Activated naive CD8-positive, alpha-beta T cell treated with anti-CD3 and anti-CD28 coated beads, Interleukin-2, amount 10 ng/mL, durations not matched to agents 7 days and 5 days (primary cell): ENCODE measurements around the gene DAGLA. TPM values are rescaled to one million over a fixed set of nuclear protein-coding genes. Genes with fewer than 3 reads are reported as not detected.

Experiments
- ATAC-seq: fragments of 150-1000 bp; cut with Tn5 transposase; one replicate; pipeline ENCODE4 v1.10.0; 2021; ENCODE audit warnings: low read depth, moderate library complexity
- POLR2A ChIA-PET: fragments of 350-600 bp; sonication (Branson Sonifier 250); formaldehyde crosslinking; loops from one replicate; lab custom pipeline; 2021; ENCODE audit warnings: antibody characterized with exemption; lab: Charles Lee
- DNase-seq: peaks from one replicate; pipeline ENCODE4 v3.0.0; 2021
- H3K27ac Mint-ChIP-seq: one replicate; pipeline ENCODE4 v1.8.0; 2022; ENCODE audit warnings: mild to moderate bottlenecking, mixed read lengths
- H3K27me3 Mint-ChIP-seq: one replicate; pipeline ENCODE4 v1.8.0; 2022; ENCODE audit warnings: mild to moderate bottlenecking, moderate library complexity, mixed read lengths
- H3K36me3 Mint-ChIP-seq: one replicate; pipeline ENCODE4 v1.8.0; 2021; ENCODE audit warnings: mild to moderate bottlenecking, mixed read lengths
- H3K4me1 Mint-ChIP-seq: one replicate; pipeline ENCODE4 v1.8.0; 2021; ENCODE audit warnings: mixed read lengths
- H3K4me3 Mint-ChIP-seq: one replicate; pipeline ENCODE4 v1.8.0; 2022; ENCODE audit warnings: mild to moderate bottlenecking, moderate library complexity, mixed read lengths
- H3K9me3 Mint-ChIP-seq: one replicate; pipeline ENCODE4 v1.8.0; 2021; ENCODE audit warnings: mixed read lengths
- total RNA-seq, 2 experiments: library from RNA; stranded (reverse); gene quantifications; one replicate each; pipeline ENCODE4 v1.2.3, GENCODE V29; 2021

Gene DAGLA, protein sequence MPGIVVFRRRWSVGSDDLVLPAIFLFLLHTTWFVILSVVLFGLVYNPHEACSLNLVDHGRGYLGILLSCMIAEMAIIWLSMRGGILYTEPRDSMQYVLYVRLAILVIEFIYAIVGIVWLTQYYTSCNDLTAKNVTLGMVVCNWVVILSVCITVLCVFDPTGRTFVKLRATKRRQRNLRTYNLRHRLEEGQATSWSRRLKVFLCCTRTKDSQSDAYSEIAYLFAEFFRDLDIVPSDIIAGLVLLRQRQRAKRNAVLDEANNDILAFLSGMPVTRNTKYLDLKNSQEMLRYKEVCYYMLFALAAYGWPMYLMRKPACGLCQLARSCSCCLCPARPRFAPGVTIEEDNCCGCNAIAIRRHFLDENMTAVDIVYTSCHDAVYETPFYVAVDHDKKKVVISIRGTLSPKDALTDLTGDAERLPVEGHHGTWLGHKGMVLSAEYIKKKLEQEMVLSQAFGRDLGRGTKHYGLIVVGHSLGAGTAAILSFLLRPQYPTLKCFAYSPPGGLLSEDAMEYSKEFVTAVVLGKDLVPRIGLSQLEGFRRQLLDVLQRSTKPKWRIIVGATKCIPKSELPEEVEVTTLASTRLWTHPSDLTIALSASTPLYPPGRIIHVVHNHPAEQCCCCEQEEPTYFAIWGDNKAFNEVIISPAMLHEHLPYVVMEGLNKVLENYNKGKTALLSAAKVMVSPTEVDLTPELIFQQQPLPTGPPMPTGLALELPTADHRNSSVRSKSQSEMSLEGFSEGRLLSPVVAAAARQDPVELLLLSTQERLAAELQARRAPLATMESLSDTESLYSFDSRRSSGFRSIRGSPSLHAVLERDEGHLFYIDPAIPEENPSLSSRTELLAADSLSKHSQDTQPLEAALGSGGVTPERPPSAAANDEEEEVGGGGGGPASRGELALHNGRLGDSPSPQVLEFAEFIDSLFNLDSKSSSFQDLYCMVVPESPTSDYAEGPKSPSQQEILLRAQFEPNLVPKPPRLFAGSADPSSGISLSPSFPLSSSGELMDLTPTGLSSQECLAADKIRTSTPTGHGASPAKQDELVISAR
- under 1 TPM; 0.08 to 0.14 TPM for total RNA-seq

- POLR2A ChIA-PET = no interaction called here
- Mint-ChIP-seq H3K27me3 (peaks cover 28% of the 10 kb centered on the region), H3K9me3 (no peaks in the 10 kb centered on the region), H3K4me1 (peaks cover 3% of the 10 kb centered on the region), H3K4me3 (peak within 1 kb of the TSS; percentile 57), H3K36me3 (no peaks in the 10 kb centered on the region), H3K27ac (no peak within 1 kb of the TSS)
- DNase-seq = peak; percentile 91
- peak; percentile 70 for ATAC-seq
Observed at GRCh38 chr11:61679893-61680621, at the start of gene DAGLA. Gene DAGLA (plus strand): TSS chr11:61680391. CDS start chr11:61720156, 39,765 bp downstream.

GRCh38 chr11:61632096-61632495 lies 48.1 kb upstream of the DAGLA start:
- Mint-ChIP-seq H3K9me3 (no peaks in the 10 kb centered on the region), H3K27ac (no peak overlapping the region), H3K27me3 (peaks cover 13% of the 10 kb centered on the region), H3K4me1 (peaks cover 8% of the 10 kb centered on the region), H3K36me3 (no peaks in the 10 kb centered on the region), H3K4me3 (no peak overlapping the region)
- POLR2A ChIA-PET = no interaction called here
- ATAC-seq = no peak
- no peak for DNase-seq

DNA sequence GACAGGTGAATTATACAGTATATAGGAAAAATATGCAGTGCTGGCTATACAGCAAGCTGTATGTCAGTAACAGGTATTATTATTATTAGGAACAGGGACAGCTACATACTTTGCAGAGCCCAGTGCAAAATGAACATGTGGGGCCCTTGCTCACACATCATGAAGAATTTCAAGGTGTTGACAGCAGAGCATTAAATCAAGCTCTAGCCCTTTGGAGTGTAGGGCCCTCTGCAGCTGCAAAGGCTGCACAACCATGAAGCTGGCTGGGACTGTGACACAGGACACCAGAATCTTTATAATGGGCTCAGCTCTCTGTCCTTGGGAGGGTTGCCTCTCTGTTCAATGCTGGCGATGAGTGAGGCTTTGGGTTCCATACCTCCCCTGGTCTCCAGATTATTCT lies 44.9 kb upstream of the DAGLA start:
- DNase-seq (no peak), ATAC-seq (no peak)
- Mint-ChIP-seq H3K4me1 (no peaks in the 10 kb centered on the region), H3K27ac (no peak overlapping the region), H3K27me3 (peaks cover 4% of the 10 kb centered on the region), H3K9me3 (no peaks in the 10 kb centered on the region), H3K4me3 (no peak overlapping the region), H3K36me3 (no peaks in the 10 kb centered on the region)
- POLR2A ChIA-PET = no interaction called here

DNA sequence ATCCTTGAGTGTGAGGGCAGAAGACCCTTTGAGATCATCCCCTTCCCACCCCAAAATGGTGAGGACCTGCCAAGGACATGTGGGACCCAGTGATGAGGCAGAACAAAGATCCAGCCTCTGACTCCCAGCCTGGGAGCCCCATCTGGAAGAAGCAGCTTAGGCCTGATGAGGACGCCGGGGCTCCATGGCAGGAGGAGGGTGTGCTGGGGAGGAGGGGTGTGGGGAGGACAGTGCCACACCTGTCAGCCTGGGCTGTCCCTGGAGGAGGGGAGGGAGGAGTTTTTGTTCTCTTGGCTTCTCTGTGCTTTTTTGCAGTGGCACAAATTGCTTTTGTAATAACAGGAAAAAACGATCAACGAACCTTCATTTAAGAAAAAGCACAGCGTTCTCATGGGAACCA lies 44.4 kb upstream of the DAGLA start:
- peaks cover 4% of the 10 kb centered on the region for H3K27me3 Mint-ChIP-seq

GRCh38 chr11:61636676-61637075 lies 43.5 kb upstream of the DAGLA start:
- DNase-seq = no peak
- Mint-ChIP-seq H3K4me3 (no peak overlapping the region), H3K36me3 (no peaks in the 10 kb centered on the region), H3K9me3 (no peaks in the 10 kb centered on the region), H3K27me3 (peaks cover 4% of the 10 kb centered on the region), H3K4me1 (no peaks in the 10 kb centered on the region), H3K27ac (no peak overlapping the region)
- no peak for ATAC-seq
- POLR2A ChIA-PET = no interaction called here

More for the DNA sequence above, 44.4 kb upstream of the DAGLA start:
- no peaks in the 10 kb centered on the region for H3K36me3 Mint-ChIP-seq
- H3K4me3 Mint-ChIP-seq = no peak overlapping the region
- H3K9me3 Mint-ChIP-seq = no peaks in the 10 kb centered on the region
- POLR2A ChIA-PET = no interaction called here
- ATAC-seq (no peak), DNase-seq (no peak)
- H3K27ac Mint-ChIP-seq = no peak overlapping the region
- no peaks in the 10 kb centered on the region for H3K4me1 Mint-ChIP-seq

DNA sequence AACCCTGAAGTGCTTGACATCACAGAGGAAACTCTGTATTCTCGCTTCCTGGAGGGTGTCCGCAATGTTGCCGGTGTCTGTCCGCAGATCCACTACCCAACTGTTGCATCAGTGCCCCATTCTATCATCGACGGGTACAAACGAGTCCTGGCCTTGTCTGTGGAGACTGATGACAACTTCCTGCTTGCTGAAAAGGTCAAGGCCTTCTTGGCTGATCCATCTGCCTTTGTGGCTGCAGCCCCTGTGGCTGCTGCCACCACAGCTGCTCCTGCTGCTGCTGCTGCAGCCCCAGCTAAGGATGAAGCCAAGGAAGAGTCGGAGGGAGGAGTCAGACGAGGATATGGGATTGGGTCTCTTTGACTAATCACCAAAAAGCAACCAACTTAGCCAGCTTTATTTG lies 42.9 kb upstream of the DAGLA start:
- POLR2A ChIA-PET = no interaction called here
- Mint-ChIP-seq H3K4me1 (no peaks in the 10 kb centered on the region), H3K9me3 (no peaks in the 10 kb centered on the region), H3K4me3 (no peak overlapping the region), H3K27ac (no peak overlapping the region), H3K27me3 (peaks cover 4% of the 10 kb centered on the region), H3K36me3 (no peaks in the 10 kb centered on the region)
- DNase-seq = no peak
- no peak for ATAC-seq

GRCh38 chr11:61639816-61640443 lies 40.3 kb upstream of the DAGLA start:
- no peak overlapping the region for H3K27ac Mint-ChIP-seq
- peaks cover 2% of the 10 kb centered on the region for H3K27me3 Mint-ChIP-seq
- POLR2A ChIA-PET = no interaction called here
- no peaks in the 10 kb centered on the region for H3K36me3 Mint-ChIP-seq
- no peaks in the 10 kb centered on the region for H3K4me1 Mint-ChIP-seq
- DNase-seq (no peak), ATAC-seq (no peak)
- H3K9me3 Mint-ChIP-seq = no peaks in the 10 kb centered on the region
- no peak overlapping the region for H3K4me3 Mint-ChIP-seq

GRCh38 chr11:61642162-61642561 lies 38.0 kb upstream of the DAGLA start:
- ATAC-seq (no peak), DNase-seq (no peak)
- no peaks in the 10 kb centered on the region for H3K4me1 Mint-ChIP-seq
- no peak overlapping the region for H3K4me3 Mint-ChIP-seq
- no peaks in the 10 kb centered on the region for H3K36me3 Mint-ChIP-seq
- peaks cover 2% of the 10 kb centered on the region for H3K27me3 Mint-ChIP-seq
- H3K9me3 Mint-ChIP-seq = no peaks in the 10 kb centered on the region
- POLR2A ChIA-PET = no interaction called here
- no peak overlapping the region for H3K27ac Mint-ChIP-seq

DNA sequence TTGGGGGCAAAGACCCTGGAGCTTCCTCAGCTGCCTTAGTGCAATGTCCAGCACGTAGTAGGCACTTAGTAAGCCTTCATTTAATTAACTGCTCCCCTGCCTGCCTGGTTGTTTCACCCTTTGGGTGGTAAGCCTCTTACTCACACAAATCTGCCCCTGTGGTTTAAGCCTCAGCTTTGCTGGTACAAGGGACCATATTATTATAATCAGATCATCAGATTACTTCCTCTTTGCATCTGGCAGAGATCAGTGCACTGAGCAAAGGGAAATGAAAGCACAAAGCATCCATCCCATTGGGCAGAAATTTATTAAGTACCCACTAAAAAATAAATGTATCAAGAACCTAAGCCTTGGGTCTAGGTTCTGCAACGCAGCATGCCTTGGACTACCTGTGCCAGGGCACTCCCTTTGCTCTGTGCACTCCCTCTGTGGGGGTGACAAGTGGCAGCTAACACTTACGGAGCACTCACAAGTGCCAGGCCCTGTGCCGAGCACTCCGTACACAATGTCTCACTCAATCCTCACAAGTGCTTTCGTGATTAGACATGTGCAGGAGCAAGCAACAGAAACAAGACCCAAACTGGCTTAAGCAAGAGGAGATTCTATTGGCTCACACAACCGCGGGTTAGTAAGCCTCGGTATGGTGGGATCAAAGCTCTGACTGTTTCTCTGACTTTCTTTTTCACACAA lies 34.9 kb upstream of the DAGLA start:
- no peak overlapping the region for H3K27ac Mint-ChIP-seq
- H3K4me1 Mint-ChIP-seq = no peaks in the 10 kb centered on the region
- DNase-seq (no peak), ATAC-seq (no peak)
- H3K27me3 Mint-ChIP-seq = no peaks in the 10 kb centered on the region
- POLR2A ChIA-PET = no interaction called here
- H3K36me3 Mint-ChIP-seq = no peaks in the 10 kb centered on the region
- H3K9me3 Mint-ChIP-seq = no peaks in the 10 kb centered on the region
- no peak overlapping the region for H3K4me3 Mint-ChIP-seq

GRCh38 chr11:61647529-61647928 lies 32.7 kb upstream of the DAGLA start:
- ATAC-seq = no peak
- POLR2A ChIA-PET = no interaction called here
- H3K9me3 Mint-ChIP-seq = no peaks in the 10 kb centered on the region
- H3K4me3 Mint-ChIP-seq = no peak overlapping the region
- H3K36me3 Mint-ChIP-seq = no peaks in the 10 kb centered on the region
- H3K27ac Mint-ChIP-seq = no peak overlapping the region
- no peaks in the 10 kb centered on the region for H3K27me3 Mint-ChIP-seq
- H3K4me1 Mint-ChIP-seq = no peaks in the 10 kb centered on the region
- no peak for DNase-seq

DNA sequence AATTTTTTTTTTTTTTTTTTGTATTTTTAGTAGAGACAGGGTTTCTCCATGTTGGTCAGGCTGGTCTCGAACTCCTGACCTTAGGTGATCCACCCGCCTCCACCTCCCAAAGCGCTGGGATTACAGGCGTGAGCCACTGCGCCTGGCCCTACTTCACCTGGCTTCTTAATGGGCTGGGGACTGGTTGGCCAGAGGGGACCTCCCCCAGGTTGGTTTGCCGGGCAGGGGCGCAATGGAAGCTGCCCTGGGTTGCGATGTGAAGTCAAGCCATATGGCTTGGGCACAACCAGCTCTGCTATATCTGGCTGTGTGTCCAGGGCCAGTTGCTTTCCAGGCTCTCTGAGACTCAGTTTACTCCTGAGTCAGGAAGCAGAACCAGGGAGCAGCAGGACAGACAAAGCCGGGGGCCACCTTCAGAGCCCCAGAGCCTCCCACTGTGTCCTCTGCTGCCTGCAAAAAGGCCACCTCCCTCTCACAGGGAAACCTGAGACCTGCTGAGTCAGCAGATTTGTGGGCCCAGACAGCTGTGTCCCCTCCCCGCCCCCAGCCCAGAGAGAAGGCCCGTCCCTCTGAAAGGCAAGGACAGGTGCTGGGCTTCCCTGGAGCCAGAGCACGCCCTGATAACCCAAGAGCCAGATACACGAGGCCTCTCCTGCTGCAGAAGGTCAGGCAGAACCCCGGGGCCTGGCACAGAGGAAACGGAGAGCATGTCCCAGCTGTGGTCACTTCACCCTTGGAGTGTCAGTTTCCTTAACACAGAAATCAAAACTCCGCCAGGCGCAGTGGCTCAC lies 29.2 kb upstream of the DAGLA start:
- ATAC-seq (no peak), DNase-seq (no peak)
- no peak overlapping the region for H3K27ac Mint-ChIP-seq
- POLR2A ChIA-PET = no interaction called here
- H3K4me1 Mint-ChIP-seq = no peaks in the 10 kb centered on the region
- H3K9me3 Mint-ChIP-seq = no peaks in the 10 kb centered on the region
- no peaks in the 10 kb centered on the region for H3K36me3 Mint-ChIP-seq
- peaks cover 15% of the 10 kb centered on the region for H3K27me3 Mint-ChIP-seq
- H3K4me3 Mint-ChIP-seq = no peak overlapping the region

DNA sequence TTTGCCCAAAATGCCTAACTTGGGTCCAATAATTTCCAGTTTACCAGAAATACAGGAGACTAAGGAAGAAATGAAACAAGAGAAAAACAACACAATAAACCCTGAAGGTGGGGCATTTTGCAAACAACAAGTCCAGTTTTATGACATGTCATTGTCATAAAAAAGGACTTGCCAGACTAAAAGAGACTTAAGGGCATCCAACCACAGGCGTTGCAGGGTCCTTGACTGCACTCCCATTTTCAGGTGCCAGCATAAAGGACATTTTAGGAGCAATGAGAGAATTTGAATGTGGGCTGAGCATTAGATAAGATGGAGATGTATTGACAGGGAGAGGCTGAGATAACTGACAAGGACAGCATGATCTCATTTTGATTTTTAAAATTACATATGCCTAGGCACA lies 28.1 kb upstream of the DAGLA start:
- no peak overlapping the region for H3K4me3 Mint-ChIP-seq
- H3K36me3 Mint-ChIP-seq = no peaks in the 10 kb centered on the region
- no peak overlapping the region for H3K27ac Mint-ChIP-seq
- ATAC-seq (no peak), DNase-seq (no peak)
- POLR2A ChIA-PET = no interaction called here
- H3K27me3 Mint-ChIP-seq = peaks cover 21% of the 10 kb centered on the region
- no peaks in the 10 kb centered on the region for H3K9me3 Mint-ChIP-seq
- no peaks in the 10 kb centered on the region for H3K4me1 Mint-ChIP-seq
